ENCODE data around the gene EIF4E1B. TPM values are rescaled to one million over a fixed set of nuclear protein-coding genes. Genes with fewer than 3 reads are reported as not detected.

The EIF4E1B gene
- total RNA-seq, 3 donors from 2014 or later = 1.6 TPM; not detected in 2

DNA sequence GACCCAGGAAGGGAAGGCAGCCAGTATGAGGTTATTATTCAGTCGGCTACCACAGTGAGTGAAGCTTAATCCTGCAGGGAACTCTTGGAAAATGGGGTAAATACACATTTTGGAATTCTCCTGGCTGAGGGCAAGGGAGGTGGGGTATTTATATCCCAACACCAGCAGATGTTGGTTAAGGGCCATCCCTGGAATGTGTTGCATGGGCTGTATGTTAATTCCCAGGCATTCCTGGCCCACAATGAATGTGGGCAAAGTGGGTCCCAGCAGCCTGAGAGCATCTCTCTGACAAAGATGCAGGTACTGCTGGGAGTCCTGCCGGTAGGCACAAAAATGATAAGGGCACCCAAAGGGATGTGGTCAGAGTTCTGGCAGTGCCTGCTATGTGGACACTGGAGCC lies 17.6 kb upstream of the EIF4E1B start:
- Histone ChIP-seq H3K36me3 (no peaks in the 10 kb centered on the region), H3K27ac (no peak overlapping the region), H3K4me3 (no peak overlapping the region), H3K4me1 (peaks cover 0 to 4% of the 10 kb centered on the region in 2 donors), H3K27me3 (peaks cover 3 to 35% of the 10 kb centered on the region in 2 donors), H3K9me3 (no peaks in the 10 kb centered on the region)
- DNase-seq (ENCODE audit: low spot score in 2 of 2) = no peak
- intact Hi-C loops (cut with DNase I; ENCODE audit: low total_unique reads) = no loop called here
- TF ChIP-seq POLR2AphosphoS5 (IDR thresholded peaks at IDR 0.05) (no peak), CTCF (IDR thresholded peaks at IDR 0.05) (no peak), POLR2A (IDR thresholded peaks at IDR 0.05) (no peak)

GRCh38 chr5:176614805-176615478 lies 15.5 kb upstream of the EIF4E1B start:
- Histone ChIP-seq H3K4me1 (peaks cover 4 to 11% of the 10 kb centered on the region in 2 donors), H3K36me3 (no peaks in the 10 kb centered on the region), H3K9me3 (no peaks in the 10 kb centered on the region), H3K27ac (no peak overlapping the region), H3K4me3 (no peak overlapping the region), H3K27me3 (peaks cover 12 to 56% of the 10 kb centered on the region in 2 donors)
- no peak for TF ChIP-seq CTCF (IDR thresholded peaks at IDR 0.05)
- no peak for TF ChIP-seq POLR2A (IDR thresholded peaks at IDR 0.05)
- TF ChIP-seq POLR2AphosphoS5 (IDR thresholded peaks at IDR 0.05) = no peak
- DNase-seq (ENCODE audit: low spot score in 2 of 2) = no peak
- intact Hi-C loops (cut with DNase I; ENCODE audit: low total_unique reads) = no loop called here

DNA sequence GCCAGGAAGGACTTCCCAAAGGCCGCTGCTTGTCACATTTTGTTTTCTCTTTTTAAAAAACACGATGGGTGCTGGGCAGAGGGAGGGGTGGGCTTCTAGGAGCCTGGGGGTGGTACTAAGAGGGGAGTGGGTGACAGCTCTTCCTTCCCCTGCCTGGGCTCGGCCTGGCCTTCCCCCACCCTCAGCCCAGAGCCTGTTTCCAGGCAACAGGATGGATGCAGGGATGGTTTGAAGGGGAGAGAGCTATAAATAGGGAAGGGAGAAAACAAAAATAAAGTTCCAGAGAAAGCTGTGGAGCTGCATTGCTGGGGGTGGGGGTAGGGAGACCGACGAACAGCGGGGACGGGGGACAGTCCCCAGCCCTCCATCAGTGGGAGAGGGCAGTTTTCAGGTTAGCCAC lies 14.0 kb upstream of the EIF4E1B start:
- DNase-seq (ENCODE audit: low spot score in 2 of 2) = no peak
- TF ChIP-seq CTCF (IDR thresholded peaks at IDR 0.05) = no peak
- TF ChIP-seq POLR2AphosphoS5 (IDR thresholded peaks at IDR 0.05) = no peak
- TF ChIP-seq POLR2A (IDR thresholded peaks at IDR 0.05) = no peak
- Histone ChIP-seq H3K27me3 (peaks cover 17 to 72% of the 10 kb centered on the region in 2 donors), H3K36me3 (no peaks in the 10 kb centered on the region), H3K9me3 (no peaks in the 10 kb centered on the region), H3K27ac (no peak overlapping the region), H3K4me1 (peaks cover 0 to 11% of the 10 kb centered on the region in 2 donors), H3K4me3 (no peak overlapping the region)
- intact Hi-C loops (cut with DNase I; ENCODE audit: low total_unique reads) = no loop called here

- H3K9me3 ChIP-seq = no peaks in the 10 kb centered on the region
- TF ChIP-seq POLR2A (IDR thresholded peaks at IDR 0.05) = no peak
- no peak for TF ChIP-seq POLR2AphosphoS5 (IDR thresholded peaks at IDR 0.05)
- no peak for TF ChIP-seq CTCF (IDR thresholded peaks at IDR 0.05)
- no peak overlapping the region for H3K27ac ChIP-seq
- H3K36me3 ChIP-seq = no peaks in the 10 kb centered on the region
- DNase-seq (ENCODE audit: low spot score in 2 of 2) = no peak
- peak overlapping the region in 1 of 3 donors; percentile 48 for H3K4me3 ChIP-seq
- H3K27me3 ChIP-seq = peaks cover 17 to 80% of the 10 kb centered on the region in 2 donors
- H3K4me1 ChIP-seq = peaks cover 0 to 11% of the 10 kb centered on the region in 2 donors
- intact Hi-C loops (cut with DNase I; ENCODE audit: low total_unique reads) = no loop called here
Measured at GRCh38 chr5:176618783-176619182, 11.7 kb upstream of the EIF4E1B start.

DNA sequence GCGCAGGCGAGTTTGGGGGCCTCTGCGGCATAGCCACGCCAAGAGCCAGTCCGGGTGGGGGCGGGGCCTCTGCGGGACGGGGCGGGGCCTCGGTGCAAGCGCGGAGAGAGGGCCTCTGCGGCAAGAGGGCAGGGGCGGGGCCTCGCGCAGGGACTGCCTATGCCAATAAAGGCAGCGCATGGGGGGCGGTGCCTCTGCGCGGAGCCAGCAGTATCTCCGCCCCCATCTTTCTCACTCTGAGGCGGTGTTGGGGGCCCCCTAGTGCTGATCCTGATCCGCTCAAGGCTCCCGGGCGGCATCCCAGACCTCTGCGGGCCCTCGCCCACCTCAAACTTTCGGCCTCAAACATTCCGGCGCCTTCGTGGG lies 11.3 kb upstream of the EIF4E1B start:
- Histone ChIP-seq H3K4me1 (peaks cover 0 to 11% of the 10 kb centered on the region in 2 donors), H3K36me3 (no peaks in the 10 kb centered on the region), H3K27ac (no peak overlapping the region), H3K4me3 (peak overlapping the region in 2 of 3 donors; percentile 7 to 48), H3K27me3 (peaks cover 17 to 84% of the 10 kb centered on the region in 2 donors), H3K9me3 (no peaks in the 10 kb centered on the region)
- intact Hi-C loops (cut with DNase I; ENCODE audit: low total_unique reads) = no loop called here
- peak in 1 of 2 donors; percentile 23 for DNase-seq (ENCODE audit: low spot score in 2 of 2)
- TF ChIP-seq CTCF (IDR thresholded peaks at IDR 0.05) = no peak
- TF ChIP-seq POLR2A (IDR thresholded peaks at IDR 0.05) = no peak
- TF ChIP-seq POLR2AphosphoS5 (IDR thresholded peaks at IDR 0.05) = no peak

Data from breast epithelium (tissue), 4 donors.